ENCODE results near the gene CTH. TPM values are rescaled to one million over a fixed set of nuclear protein-coding genes. Genes with fewer than 3 reads are reported as not detected.

Gene CTH
- 1.1 to 2.3 TPM (median 1.7 TPM) in 5 replicates for total RNA-seq (2022; extraction: Qiagen RNA extraction; ENCODE audit: low read depth)

GRCh38 chr1:70410604-70411359 is at the start of gene CTH:
TSS of gene CTH (plus strand) at chr1:70411268. CDS start at chr1:70411416, 148 bp downstream.

Other genes with a start within 250 kb of the CTH start
- 7.5 to 11.2 TPM (median 9.6 TPM) in 5 replicates for gene LRRC40, start 205.7 kb upstream of the CTH start, total RNA-seq (2022; extraction: Qiagen RNA extraction; ENCODE audit: low read depth)
- gene SRSF11, start 189.9 kb upstream of the CTH start, total RNA-seq (2022; extraction: Qiagen RNA extraction; ENCODE audit: low read depth): 55.0 to 81.6 TPM (median 70.7 TPM) in 5 replicates
- gene ANKRD13C, start 56.5 kb upstream of the CTH start, total RNA-seq (2022; extraction: Qiagen RNA extraction; ENCODE audit: low read depth): 6.7 to 9.3 TPM (median 7.9 TPM) in 5 replicates

Measured in A549 treated with GW870086 at 1 μM for 4 hours (cell line).